Trophoblast cell (in vitro differentiated cells and primary cell): ENCODE results near the gene TXNRD3.

Experiments
- DNase-seq, 2 donors: peaks; one replicate each; pipeline ENCODE4 v3.0.0-alpha.2; 2016
- H2AFZ ChIP-seq: 2 replicates; pipeline ENCODE4 v1.6.1; 2013; ENCODE audit warnings: low read length, moderate library complexity, mild to moderate bottlenecking; ENCODE audit not compliant: insufficient read depth, poor library complexity
- H2AK5ac ChIP-seq: 2 replicates; pipeline ENCODE4 v1.6.1; 2013; ENCODE audit warnings: mild to moderate bottlenecking, low read length
- H2BK120ac ChIP-seq: 2 replicates; pipeline ENCODE4 v1.6.1; 2013; ENCODE audit warnings: low read length, mild to moderate bottlenecking, moderate library complexity; ENCODE audit not compliant: insufficient read depth, poor library complexity
- H2BK12ac ChIP-seq: 2 replicates; pipeline ENCODE4 v1.6.1; 2013; ENCODE audit warnings: mild to moderate bottlenecking, low read length, moderate library complexity
- H2BK5ac ChIP-seq: 2 replicates; pipeline ENCODE4 v1.6.1; 2013; ENCODE audit warnings: low read length, low read depth, moderate library complexity, mild to moderate bottlenecking; ENCODE audit not compliant: poor library complexity
- H3K14ac ChIP-seq: 2 replicates; pipeline ENCODE4 v1.6.1; 2013; ENCODE audit warnings: mild to moderate bottlenecking, low read length
- H3K18ac ChIP-seq: 2 replicates; pipeline ENCODE4 v1.6.1; 2013; ENCODE audit warnings: mild to moderate bottlenecking, low read length
- H3K23ac ChIP-seq: 2 replicates; pipeline ENCODE4 v1.6.1; 2013; ENCODE audit warnings: low read length
- H3K27ac ChIP-seq: 2 replicates; pipeline ENCODE4 v1.5.1; 2013; ENCODE audit warnings: low read depth, mild to moderate bottlenecking, inconsistent platforms, low read length, moderate library complexity
- H3K27me3 ChIP-seq: 2 replicates; pipeline ENCODE4 v1.6.1; 2013; ENCODE audit warnings: inconsistent platforms, mild to moderate bottlenecking, low read length, moderate library complexity; ENCODE audit not compliant: insufficient read depth
- H3K36me3 ChIP-seq, 2 experiments: 1 replicate in 1 of 2; 2 replicates in 1 of 2; pipeline ENCODE4 v1.6.1; 2013; ENCODE audit warnings: low read length in 2 of 2, mild to moderate bottlenecking in 2 of 2, moderate library complexity in 1 of 2; ENCODE audit not compliant: insufficient read depth in 2 of 2, control insufficient read depth in 1 of 2
- H3K4ac ChIP-seq: 2 replicates; pipeline ENCODE4 v1.6.1; 2013; ENCODE audit warnings: low read depth, mild to moderate bottlenecking, low read length, moderate library complexity
- H3K4me1 ChIP-seq, 2 experiments: 1 replicate in 1 of 2; 2 replicates in 1 of 2; pipeline ENCODE4 v1.6.1; 2013; ENCODE audit warnings: low read length in 2 of 2, mild to moderate bottlenecking in 2 of 2, moderate library complexity in 1 of 2; ENCODE audit not compliant: insufficient read depth in 2 of 2, control insufficient read depth in 1 of 2
- H3K4me2 ChIP-seq: 2 replicates; pipeline ENCODE4 v1.6.1; 2013; ENCODE audit warnings: inconsistent platforms, mild to moderate bottlenecking, low read length, moderate library complexity
- H3K4me3 ChIP-seq: 2 replicates; pipeline ENCODE4 v1.5.1; 2013; ENCODE audit warnings: mild to moderate bottlenecking, low read depth, low read length, inconsistent platforms
- H3K79me1 ChIP-seq: one replicate; pipeline ENCODE4 v1.6.1; 2013; ENCODE audit warnings: low read length
- H3K79me2 ChIP-seq: 2 replicates; pipeline ENCODE4 v1.6.1; 2013; ENCODE audit warnings: low read length, mild to moderate bottlenecking; ENCODE audit not compliant: control insufficient read depth, insufficient read depth, poor library complexity
- H3K9ac ChIP-seq: 2 replicates; pipeline ENCODE4 v1.6.1; 2013; ENCODE audit warnings: mild to moderate bottlenecking, low read length
- H3K9me3 ChIP-seq: 2 replicates; pipeline ENCODE4 v1.6.1; 2013; ENCODE audit warnings: low read depth, mild to moderate bottlenecking, control low read depth, inconsistent platforms, low read length; ENCODE audit not compliant: insufficient read depth
- H4K12ac ChIP-seq: 2 replicates; pipeline ENCODE4 v1.6.1; 2013; ENCODE audit warnings: low read depth, mild to moderate bottlenecking, low read length, moderate library complexity
- H4K8ac ChIP-seq: 2 replicates; pipeline ENCODE4 v1.6.1; 2013; ENCODE audit warnings: low read depth, mild to moderate bottlenecking, low read length, moderate library complexity
- H4K91ac ChIP-seq: one replicate; pipeline ENCODE4 v1.6.1; 2013; ENCODE audit warnings: low read depth, mild to moderate bottlenecking, low read length, moderate library complexity
- WGBS: extraction: QIAGEN DNeasy Blood & Tissue Kit; methylation state at CpG from one replicate; pipeline ENCODE4 v1.1.7; 2013; ENCODE audit warnings: missing lambda C conversion rate; ENCODE audit not compliant: insufficient read length, insufficient coverage; ENCODE audit errors: extremely low coverage; 5-methylcytosine and 5-hydroxymethylcytosine counted together

TXNRD3 gene

DNA sequence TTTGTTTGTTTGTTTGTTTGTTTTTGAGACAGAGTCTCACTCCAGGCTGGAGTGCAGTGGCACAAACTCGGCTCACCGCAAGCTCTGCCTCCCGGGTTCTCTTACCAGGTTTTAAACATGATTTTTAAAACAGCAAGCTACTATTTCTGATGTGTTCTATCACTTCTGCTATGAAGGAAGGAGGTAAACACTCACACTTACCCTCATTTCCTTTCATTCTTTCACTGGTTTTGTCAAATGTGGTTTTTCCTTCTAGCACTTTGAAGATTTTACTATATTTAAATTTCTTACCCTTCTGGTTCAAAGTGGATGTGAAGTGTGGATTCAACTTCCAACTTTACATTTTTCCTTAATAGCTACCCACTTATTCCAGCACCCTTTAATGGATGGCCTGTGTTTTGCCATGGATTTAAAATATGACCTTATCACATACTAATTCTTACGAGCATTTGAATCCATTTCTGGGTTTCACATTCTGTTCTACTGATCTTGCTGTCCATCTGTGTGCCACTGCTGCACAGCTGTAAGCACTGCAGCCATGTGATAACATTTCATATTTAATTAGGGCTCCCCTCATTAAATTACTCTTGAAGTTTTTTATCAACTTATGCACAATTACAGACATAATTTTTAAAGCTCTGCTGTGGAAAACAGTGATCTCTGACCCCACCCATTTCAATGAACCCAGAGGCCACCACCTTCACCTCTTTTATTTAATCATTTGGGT is 42.3 kb downstream of the TXNRD3 start:
- Histone ChIP-seq H3K23ac (no peak overlapping the region), H3K4me1 (peaks cover 0 to 2% of the 10 kb centered on the region in 2 experiments), H3K4me2 (no peak overlapping the region), H3K79me2 (no peaks in the 10 kb centered on the region), H3K4me3 (no peak overlapping the region), H3K4ac (no peak overlapping the region), H3K79me1 (no peaks in the 10 kb centered on the region), H3K9ac (no peak overlapping the region), H3K27me3 (no peaks in the 10 kb centered on the region), H3K14ac (no peak overlapping the region), H3K9me3 (no peaks in the 10 kb centered on the region), H2BK12ac (no peak overlapping the region), H4K91ac (no peak overlapping the region), H4K8ac (no peak overlapping the region), H3K27ac (no peak overlapping the region), H2AFZ (no peak overlapping the region), H2BK120ac (no peak overlapping the region), H2AK5ac (no peak overlapping the region), H3K18ac (no peak overlapping the region), H4K12ac (no peak overlapping the region), H3K36me3 (no peaks in the 10 kb centered on the region), H2BK5ac (no peak overlapping the region)
- DNase-seq, result no peak
- WGBS, result no CpG with 5 or more reads among the region's 4 CpGs

DNA sequence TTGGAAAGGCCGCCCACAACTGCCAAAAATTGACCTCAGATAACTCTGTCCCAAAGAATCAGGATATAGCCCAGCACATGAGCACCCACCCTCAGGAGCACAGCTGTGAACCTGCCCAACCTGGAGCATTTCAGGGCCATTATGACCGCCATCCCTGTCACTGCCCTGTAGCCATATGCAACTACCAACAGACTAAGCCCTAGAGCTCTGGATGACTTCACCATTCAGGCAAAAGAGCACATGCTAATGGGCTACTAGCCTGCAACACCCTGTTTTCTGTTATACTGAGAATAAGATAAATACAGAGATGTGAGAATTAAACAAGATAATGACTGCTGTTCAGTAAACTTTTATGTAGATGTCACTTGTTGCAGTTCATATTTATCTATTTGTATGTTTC is 45.0 kb downstream of the TXNRD3 start:
- H3K14ac ChIP-seq, result no peak overlapping the region
- no peak overlapping the region for H3K18ac ChIP-seq
- no peak overlapping the region for H2BK12ac ChIP-seq
- H2BK120ac ChIP-seq, result no peak overlapping the region
- no peak overlapping the region for H3K4ac ChIP-seq
- no peak overlapping the region for H3K4me2 ChIP-seq
- no peak overlapping the region for H3K9ac ChIP-seq
- no peaks in the 10 kb centered on the region for H3K9me3 ChIP-seq
- no peak for DNase-seq
- H3K23ac ChIP-seq, result no peak overlapping the region
- no peak overlapping the region for H2AFZ ChIP-seq
- H4K91ac ChIP-seq, result no peak overlapping the region
- WGBS, result no CpG with 5 or more reads among the region's 2 CpGs
- no peaks in the 10 kb centered on the region for H3K27me3 ChIP-seq
- H3K4me1 ChIP-seq, result peaks cover 0 to 2% of the 10 kb centered on the region in 2 experiments
- no peak overlapping the region for H4K12ac ChIP-seq
- H3K36me3 ChIP-seq, result no peaks in the 10 kb centered on the region
- H2AK5ac ChIP-seq, result no peak overlapping the region
- no peak overlapping the region for H2BK5ac ChIP-seq
- no peak overlapping the region for H3K27ac ChIP-seq
- no peak overlapping the region for H3K4me3 ChIP-seq
- no peaks in the 10 kb centered on the region for H3K79me1 ChIP-seq
- H3K79me2 ChIP-seq, result no peaks in the 10 kb centered on the region
- no peak overlapping the region for H4K8ac ChIP-seq

DNA sequence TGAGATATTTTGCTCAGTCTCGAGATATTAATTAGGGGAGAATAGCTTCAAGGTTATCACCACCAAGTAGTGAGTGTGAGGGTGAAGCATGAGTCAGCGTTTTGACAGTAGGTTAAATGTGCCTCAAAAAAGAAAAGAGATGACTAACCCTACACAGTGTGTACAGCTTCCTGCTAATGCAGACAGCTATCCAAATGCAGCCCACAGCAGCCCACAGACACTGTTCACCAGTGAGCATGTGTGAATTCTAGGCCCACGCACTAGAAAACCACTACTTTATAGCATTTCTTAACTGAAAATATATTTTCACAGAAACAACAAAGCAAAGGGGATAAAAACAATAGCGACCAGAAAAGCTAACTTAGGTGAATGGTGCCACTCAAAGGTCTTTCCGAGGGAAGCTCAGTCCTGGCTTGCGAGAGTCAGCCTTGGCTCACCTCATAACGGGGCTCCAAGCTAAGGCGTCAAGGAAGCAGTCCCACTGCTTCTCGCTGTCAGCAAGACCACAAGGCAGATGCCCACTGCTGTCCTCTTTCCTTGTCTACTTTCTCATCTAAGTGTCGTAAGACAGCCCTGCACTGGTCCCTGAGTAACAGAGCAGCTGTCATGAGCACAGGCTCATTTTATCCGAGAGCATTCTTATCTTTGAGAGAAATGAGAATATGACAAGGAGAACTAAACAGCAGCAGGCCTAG is 47.6 kb downstream of the TXNRD3 start:
- H3K79me1 ChIP-seq, result no peaks in the 10 kb centered on the region
- no peak overlapping the region for H3K14ac ChIP-seq
- no peak overlapping the region for H2BK5ac ChIP-seq
- H3K4me2 ChIP-seq, result no peak overlapping the region
- no peak overlapping the region for H2BK120ac ChIP-seq
- no peaks in the 10 kb centered on the region for H3K36me3 ChIP-seq
- H2AFZ ChIP-seq, result no peak overlapping the region
- peaks cover 0 to 2% of the 10 kb centered on the region in 2 experiments for H3K4me1 ChIP-seq
- H3K4ac ChIP-seq, result no peak overlapping the region
- no peaks in the 10 kb centered on the region for H3K27me3 ChIP-seq
- H2BK12ac ChIP-seq, result no peak overlapping the region
- H4K12ac ChIP-seq, result no peak overlapping the region
- DNase-seq, result no peak
- no peak overlapping the region for H3K18ac ChIP-seq
- no peak overlapping the region for H3K23ac ChIP-seq
- H3K79me2 ChIP-seq, result no peaks in the 10 kb centered on the region
- no peak overlapping the region for H3K4me3 ChIP-seq
- H3K27ac ChIP-seq, result no peak overlapping the region
- no peaks in the 10 kb centered on the region for H3K9me3 ChIP-seq
- H4K91ac ChIP-seq, result no peak overlapping the region
- no peak overlapping the region for H3K9ac ChIP-seq
- H2AK5ac ChIP-seq, result no peak overlapping the region
- no CpG with 5 or more reads among the region's 11 CpGs for WGBS
- no peak overlapping the region for H4K8ac ChIP-seq

DNA sequence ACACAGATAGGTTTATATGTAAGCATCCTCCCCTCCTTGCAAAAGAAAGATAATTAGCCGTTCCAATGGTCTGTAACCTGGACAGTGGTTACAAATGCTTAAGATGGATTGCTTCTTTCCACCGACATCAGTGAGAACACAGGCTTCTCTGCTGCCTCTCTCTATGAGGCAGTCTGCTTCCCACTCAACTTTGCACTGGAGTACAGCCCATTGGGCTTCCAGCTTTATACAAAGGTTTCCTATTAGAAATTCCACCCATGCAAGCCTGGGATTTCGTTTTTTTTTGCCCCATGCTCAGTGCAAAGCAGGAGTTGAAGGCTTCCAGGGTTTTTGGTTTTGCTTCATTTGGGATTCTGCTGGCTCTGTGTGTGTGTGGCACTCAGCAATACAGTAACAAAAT is 48.9 kb downstream of the TXNRD3 start:
- no peak overlapping the region for H3K9ac ChIP-seq
- H3K36me3 ChIP-seq, result no peaks in the 10 kb centered on the region

More for the DNA sequence above, 48.9 kb downstream of the TXNRD3 start:
- Histone ChIP-seq H3K4me3 (no peak overlapping the region), H2BK12ac (no peak overlapping the region), H4K8ac (no peak overlapping the region), H2AFZ (no peak overlapping the region), H3K27ac (no peak overlapping the region), H3K4me2 (no peak overlapping the region), H3K18ac (no peak overlapping the region), H3K4me1 (no peaks in the 10 kb centered on the region), H3K27me3 (no peaks in the 10 kb centered on the region), H2AK5ac (no peak overlapping the region), H2BK120ac (no peak overlapping the region), H2BK5ac (no peak overlapping the region), H3K14ac (no peak overlapping the region), H3K79me1 (no peaks in the 10 kb centered on the region), H4K12ac (no peak overlapping the region), H4K91ac (no peak overlapping the region), H3K79me2 (no peaks in the 10 kb centered on the region), H3K4ac (no peak overlapping the region), H3K23ac (no peak overlapping the region), H3K9me3 (no peaks in the 10 kb centered on the region)
- DNase-seq, result no peak
- WGBS, result no CpG with 5 or more reads among the region's 3 CpGs
